GM18861 (cell line): ENCODE measurements around the gene TCEAL2.
"Not testable (repeated sequence)": the region's sequence is repeated elsewhere in the genome, so short reads cannot be mapped to it uniquely, and the experiment has no call there.

Experiments used
- ATAC-seq: cut with Tn5 transposase; IDR thresholded peaks from one replicate; pipeline ENCODE4 v1.9.1; 2021; ENCODE audit not compliant: unreplicated experiment

Gene TCEAL2

GRCh38 chrX:102125436-102125835, at the start of gene TCEAL2:
TSS of gene TCEAL2 (plus strand) at chrX:102125679. CDS start at chrX:102126831, 1,152 bp downstream.
- not testable (repeated sequence) for ATAC-seq

GRCh38 chrX:102077426-102077825, 48.1 kb upstream of the TCEAL2 start:
- no peak for ATAC-seq

- ATAC-seq = no peak
These were observed 39.8 kb upstream of the TCEAL2 start for GRCh38 chrX:102085706-102086105.

- no peak for ATAC-seq
These were observed 12.1 kb upstream of the TCEAL2 start for GRCh38 chrX:102113367-102113766.

GRCh38 chrX:102115748-102116147, 9.7 kb upstream of the TCEAL2 start:
- ATAC-seq = no peak

- not testable (repeated sequence) for ATAC-seq
These were observed 465 bp upstream of the TCEAL2 start for GRCh38 chrX:102125014-102125413.

- ATAC-seq = not testable (repeated sequence)
These were observed 770 bp downstream of the TCEAL2 start for GRCh38 chrX:102126080-102126818.

- ATAC-seq = no peak
These were observed 1.4 kb downstream of the TCEAL2 start for GRCh38 chrX:102126863-102127262.

GRCh38 chrX:102129473-102129872, 4.0 kb downstream of the TCEAL2 start:
- no peak for ATAC-seq

GRCh38 chrX:102138064-102138463, 12.6 kb downstream of the TCEAL2 start:
- no peak for ATAC-seq

GRCh38 chrX:102140876-102141275, 15.4 kb downstream of the TCEAL2 start:
- ATAC-seq = not testable (repeated sequence)

GRCh38 chrX:102141631-102142030, 16.2 kb downstream of the TCEAL2 start:
- not testable (repeated sequence) for ATAC-seq

GRCh38 chrX:102142274-102142673, 16.8 kb downstream of the TCEAL2 start, which contains the start of gene TCEAL6:
TSS of gene TCEAL6 (minus strand) at chrX:102142481.
- not testable (repeated sequence) for ATAC-seq

- no peak for ATAC-seq
These were observed 28.9 kb downstream of the TCEAL2 start for GRCh38 chrX:102154218-102154860.

GRCh38 chrX:102154900-102155805, 29.7 kb downstream of the TCEAL2 start:
- no peak for ATAC-seq

GRCh38 chrX:102155806-102156179, 30.3 kb downstream of the TCEAL2 start, which contains the start of gene BEX5:
TSS of gene BEX5 (minus strand) at chrX:102155977. CDS start at chrX:102154265, 1,712 bp downstream.
- peak; percentile 89 for ATAC-seq
